ENCODE results near the gene EPHA7. TPM values are rescaled to one million over a fixed set of nuclear protein-coding genes. Genes with fewer than 3 reads are reported as not detected.

EPHA7 gene
- total RNA-seq, 1 experiment from 2014 or later: 9.6 TPM

DNA sequence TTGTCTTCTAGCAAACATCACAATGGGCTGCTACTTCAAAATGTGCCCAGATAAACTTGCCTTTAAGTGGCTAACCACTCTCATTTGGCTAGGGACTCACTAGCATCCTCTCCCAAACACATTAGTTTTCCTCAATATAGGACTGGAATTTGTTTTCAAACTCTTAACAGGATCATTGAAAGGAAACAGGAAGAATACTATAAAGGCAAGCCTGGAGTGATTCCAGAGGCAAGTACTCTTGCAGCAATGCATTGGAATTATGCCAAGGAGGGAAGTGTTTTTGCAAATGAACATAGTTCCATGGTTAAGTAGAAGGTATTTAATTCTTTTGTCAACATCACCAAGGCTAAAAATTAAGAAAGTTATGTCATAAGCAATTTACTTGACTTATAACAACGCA lies 12.2 kb downstream of the EPHA7 start:
- 0 out of 2 replicates have a peak, but pooled peaks cover 3% of the 10 kb centered on the region for H3K36me3 Mint-ChIP-seq
- peaks cover 9% of the 10 kb centered on the region for H3K4me1 Mint-ChIP-seq
- H3K27ac Mint-ChIP-seq: no peak overlapping the region
- no peak; the same call in 1 of the 2 replicates for ATAC-seq
- no peak for DNase-seq (ENCODE audit: low spot score)
- TF ChIP-seq SMAD4 (CRISPR knock-in tag; IDR thresholded peaks at IDR 0.05) (no peak), ARID4B (CRISPR knock-in tag; IDR thresholded peaks at IDR 0.05; ENCODE audit: borderline replicate concordance) (no peak), GRHL2 (CRISPR knock-in tag; IDR thresholded peaks at IDR 0.05; ENCODE audit: insufficient replicate concordance, severe bottlenecking) (no peak), OVOL2 (CRISPR knock-in tag; IDR thresholded peaks at IDR 0.05; ENCODE audit: borderline replicate concordance) (no peak), TP53 (CRISPR knock-in tag; IDR thresholded peaks at IDR 0.05) (no peak), ZMAT4 (CRISPR knock-in tag; IDR thresholded peaks at IDR 0.05) (no peak), FOXP4 (CRISPR knock-in tag; IDR thresholded peaks at IDR 0.05) (no peak), ZSCAN18 (CRISPR knock-in tag; IDR thresholded peaks at IDR 0.05) (no peak), RELA (CRISPR knock-in tag; IDR thresholded peaks at IDR 0.05; ENCODE audit: borderline replicate concordance) (no peak), JAZF1 (CRISPR knock-in tag; IDR thresholded peaks at IDR 0.05) (no peak), ZNF219 (CRISPR knock-in tag; IDR thresholded peaks at IDR 0.05; ENCODE audit: borderline replicate concordance) (no peak), SMAD3 (CRISPR knock-in tag; IDR thresholded peaks at IDR 0.05; ENCODE audit: borderline replicate concordance) (no peak), ZNF263 (CRISPR knock-in tag; IDR thresholded peaks at IDR 0.05; ENCODE audit: low read depth) (no peak), NFYB (CRISPR knock-in tag; conservative IDR thresholded peaks at IDR 0.05; ENCODE audit: low read depth) (no peak), TEAD4 (CRISPR knock-in tag; IDR thresholded peaks at IDR 0.05) (no peak), GTF2I (CRISPR knock-in tag; conservative IDR thresholded peaks at IDR 0.05) (no peak), ZNF317 (CRISPR knock-in tag; IDR thresholded peaks at IDR 0.05; ENCODE audit: borderline replicate concordance, low read depth) (no peak), CREM (CRISPR knock-in tag; IDR thresholded peaks at IDR 0.05) (no peak)
- TF ChIP-seq, protein P1, sequence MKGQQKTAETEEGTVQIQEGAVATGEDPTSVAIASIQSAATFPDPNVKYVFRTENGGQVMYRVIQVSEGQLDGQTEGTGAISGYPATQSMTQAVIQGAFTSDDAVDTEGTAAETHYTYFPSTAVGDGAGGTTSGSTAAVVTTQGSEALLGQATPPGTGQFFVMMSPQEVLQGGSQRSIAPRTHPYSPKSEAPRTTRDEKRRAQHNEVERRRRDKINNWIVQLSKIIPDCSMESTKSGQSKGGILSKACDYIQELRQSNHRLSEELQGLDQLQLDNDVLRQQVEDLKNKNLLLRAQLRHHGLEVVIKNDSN (CRISPR knock-in tag; IDR thresholded peaks at IDR 0.05): no peak
- TF ChIP-seq, protein P2, sequence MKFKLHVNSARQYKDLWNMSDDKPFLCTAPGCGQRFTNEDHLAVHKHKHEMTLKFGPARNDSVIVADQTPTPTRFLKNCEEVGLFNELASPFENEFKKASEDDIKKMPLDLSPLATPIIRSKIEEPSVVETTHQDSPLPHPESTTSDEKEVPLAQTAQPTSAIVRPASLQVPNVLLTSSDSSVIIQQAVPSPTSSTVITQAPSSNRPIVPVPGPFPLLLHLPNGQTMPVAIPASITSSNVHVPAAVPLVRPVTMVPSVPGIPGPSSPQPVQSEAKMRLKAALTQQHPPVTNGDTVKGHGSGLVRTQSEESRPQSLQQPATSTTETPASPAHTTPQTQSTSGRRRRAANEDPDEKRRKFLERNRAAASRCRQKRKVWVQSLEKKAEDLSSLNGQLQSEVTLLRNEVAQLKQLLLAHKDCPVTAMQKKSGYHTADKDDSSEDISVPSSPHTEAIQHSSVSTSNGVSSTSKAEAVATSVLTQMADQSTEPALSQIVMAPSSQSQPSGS (CRISPR knock-in tag; IDR thresholded peaks at IDR 0.05; ENCODE audit: borderline replicate concordance, low read depth): no peak
- ChIA-PET POLR2A (no interaction called here), CTCF (interaction anchor here (1.0 kb wide), 1 partner anchor 17 kb away, joined by 3 read pairs; no protein-coding TSS in a partner anchor)
- no peaks in the 10 kb centered on the region for H3K9me3 Mint-ChIP-seq
- H3K27me3 Mint-ChIP-seq (ENCODE audit: low read depth): no peaks in the 10 kb centered on the region
- no peak overlapping the region for H3K4me3 Mint-ChIP-seq
